ENCODE measurements around the gene TRIM74.
"Not testable (repeated sequence)": the region's sequence is repeated elsewhere in the genome, so short reads cannot be mapped to it uniquely, and the experiment has no call there.

The TRIM74 gene

DNA sequence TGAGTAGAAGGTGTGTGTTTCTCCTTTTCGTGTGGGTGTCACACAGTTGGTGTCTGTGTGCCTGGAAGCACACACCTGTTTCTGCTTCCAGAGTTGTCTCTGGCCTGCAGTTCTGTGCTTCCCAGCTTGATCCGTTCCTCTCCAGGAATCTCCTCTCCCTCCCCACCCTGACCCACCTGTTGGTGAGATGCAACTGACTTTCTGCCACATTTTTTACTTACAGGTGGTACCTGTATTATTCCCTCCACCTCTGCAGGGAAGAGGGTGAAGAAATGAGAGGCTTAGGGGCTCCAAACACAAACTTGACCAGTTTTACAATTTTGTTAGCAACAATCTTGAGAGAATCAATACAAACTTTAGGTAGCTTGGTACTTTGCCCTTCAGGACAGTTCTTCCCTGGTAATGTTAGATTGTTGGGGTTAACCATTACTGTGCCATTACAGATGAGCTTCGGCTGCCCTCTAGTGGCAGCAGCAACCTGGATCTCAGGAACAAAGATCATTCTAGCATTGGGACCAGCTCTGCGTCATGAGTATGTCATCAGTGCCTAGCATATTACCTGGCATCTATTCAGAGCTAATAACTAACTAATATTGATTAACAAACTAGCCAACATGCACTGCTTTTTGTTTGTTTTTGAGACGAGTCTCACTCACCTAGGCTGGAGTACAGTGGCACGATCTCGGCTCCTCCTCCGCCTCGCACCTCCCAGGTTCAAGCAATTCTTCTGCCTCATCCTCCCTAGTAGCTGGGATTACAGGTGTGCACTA is 54.3 kb downstream of the TRIM74 start:
- H3K4me1 ChIP-seq (ENCODE audit: insufficient read depth, poor library complexity, severe bottlenecking); H3K9me3 ChIP-seq (ENCODE audit: severe bottlenecking); DNase-seq (ENCODE audit: low spot score); H3K4me3 ChIP-seq (ENCODE audit: severe bottlenecking); H3K27ac ChIP-seq (ENCODE audit: poor library complexity, severe bottlenecking); H3K27me3 ChIP-seq (ENCODE audit: insufficient read depth, poor library complexity, severe bottlenecking): not testable (repeated sequence)
- H3K36me3 ChIP-seq (ENCODE audit: low read depth), result peaks cover 18% of the 10 kb centered on the region; the same call in 1 of the 2 replicates
- ATAC-seq (ENCODE audit: low read depth), result peak; percentile 94
- TF ChIP-seq, protein P1, sequence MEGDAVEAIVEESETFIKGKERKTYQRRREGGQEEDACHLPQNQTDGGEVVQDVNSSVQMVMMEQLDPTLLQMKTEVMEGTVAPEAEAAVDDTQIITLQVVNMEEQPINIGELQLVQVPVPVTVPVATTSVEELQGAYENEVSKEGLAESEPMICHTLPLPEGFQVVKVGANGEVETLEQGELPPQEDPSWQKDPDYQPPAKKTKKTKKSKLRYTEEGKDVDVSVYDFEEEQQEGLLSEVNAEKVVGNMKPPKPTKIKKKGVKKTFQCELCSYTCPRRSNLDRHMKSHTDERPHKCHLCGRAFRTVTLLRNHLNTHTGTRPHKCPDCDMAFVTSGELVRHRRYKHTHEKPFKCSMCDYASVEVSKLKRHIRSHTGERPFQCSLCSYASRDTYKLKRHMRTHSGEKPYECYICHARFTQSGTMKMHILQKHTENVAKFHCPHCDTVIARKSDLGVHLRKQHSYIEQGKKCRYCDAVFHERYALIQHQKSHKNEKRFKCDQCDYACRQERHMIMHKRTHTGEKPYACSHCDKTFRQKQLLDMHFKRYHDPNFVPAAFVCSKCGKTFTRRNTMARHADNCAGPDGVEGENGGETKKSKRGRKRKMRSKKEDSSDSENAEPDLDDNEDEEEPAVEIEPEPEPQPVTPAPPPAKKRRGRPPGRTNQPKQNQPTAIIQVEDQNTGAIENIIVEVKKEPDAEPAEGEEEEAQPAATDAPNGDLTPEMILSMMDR (IDR thresholded peaks at IDR 0.05; ENCODE audit: poor library complexity, severe bottlenecking), result peak; percentile 89

DNA sequence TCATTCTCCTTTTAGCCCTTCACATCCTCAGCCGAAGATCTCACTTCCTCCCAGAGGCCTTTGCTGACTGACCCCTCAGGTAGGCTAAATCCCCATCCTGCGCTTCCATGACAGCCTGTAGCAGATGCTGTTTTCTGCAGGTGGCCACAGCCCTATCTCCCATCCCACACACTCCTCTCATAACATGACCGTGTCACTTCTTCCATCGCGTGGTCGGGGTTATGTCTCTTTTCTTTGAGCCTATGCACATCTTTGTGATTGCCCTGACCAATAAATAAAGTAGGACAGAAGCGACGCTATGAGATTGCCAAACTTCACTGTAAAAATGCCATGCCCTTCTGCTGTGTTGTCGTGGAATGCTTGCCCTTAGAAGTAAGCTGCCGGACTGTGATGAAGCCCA is 55.5 kb downstream of the TRIM74 start:
- not testable (repeated sequence) for ATAC-seq (ENCODE audit: low read depth); H3K27ac ChIP-seq (ENCODE audit: poor library complexity, severe bottlenecking); H3K4me3 ChIP-seq (ENCODE audit: severe bottlenecking); DNase-seq (ENCODE audit: low spot score); H3K4me1 ChIP-seq (ENCODE audit: insufficient read depth, poor library complexity, severe bottlenecking); H3K27me3 ChIP-seq (ENCODE audit: insufficient read depth, poor library complexity, severe bottlenecking); H3K9me3 ChIP-seq (ENCODE audit: severe bottlenecking)
- peaks cover 18% of the 10 kb centered on the region; the same call in 1 of the 2 replicates for H3K36me3 ChIP-seq (ENCODE audit: low read depth)

DNA sequence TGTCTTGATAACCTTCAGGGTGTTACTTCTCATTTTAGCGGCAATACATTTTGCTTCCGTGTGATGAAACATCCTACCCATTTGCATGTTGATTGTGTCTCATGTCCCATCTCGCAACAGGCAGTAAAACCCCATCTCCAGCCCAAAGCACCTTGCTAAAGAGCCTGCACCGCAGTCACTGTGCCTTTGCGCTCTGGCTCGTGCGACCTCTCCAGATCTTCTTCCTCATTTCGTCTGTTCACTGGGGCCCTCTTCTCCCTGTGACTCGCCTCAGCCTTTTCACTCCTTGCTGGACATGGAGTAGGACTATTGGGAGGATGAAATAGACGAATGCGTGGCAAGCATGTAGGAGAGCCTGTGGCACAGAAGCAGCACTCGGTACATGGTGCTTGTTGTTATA is 57.9 kb downstream of the TRIM74 start:
- not testable (repeated sequence) for H3K9me3 ChIP-seq (ENCODE audit: severe bottlenecking); DNase-seq (ENCODE audit: low spot score); H3K4me1 ChIP-seq (ENCODE audit: insufficient read depth, poor library complexity, severe bottlenecking); H3K4me3 ChIP-seq (ENCODE audit: severe bottlenecking); ATAC-seq (ENCODE audit: low read depth); H3K27ac ChIP-seq (ENCODE audit: poor library complexity, severe bottlenecking); H3K27me3 ChIP-seq (ENCODE audit: insufficient read depth, poor library complexity, severe bottlenecking)
- H3K36me3 ChIP-seq (ENCODE audit: low read depth), result peaks cover 14% of the 10 kb centered on the region

Measured in RWPE2 (cell line).